Mammary epithelial cell (primary cell): ENCODE measurements around the gene GLDN.

Experiments
- EZH2 ChIP-seq: IDR thresholded peaks from 2 replicates; pipeline ENCODE4 v1.6.1; 2012; ENCODE audit warnings: low read length, inconsistent platforms, borderline replicate concordance
- TF ChIP-seq, protein P1 (sequence below), 2 donors: IDR thresholded peaks in 1 of 2; conservative IDR thresholded peaks in 1 of 2; 2 replicates each; pipeline ENCODE4 v1.5.1; 2011 to 2012; ENCODE audit warnings: inconsistent platforms in 2 of 2, low read length in 2 of 2, mild to moderate bottlenecking in 2 of 2, control low read depth in 1 of 2, low read depth in 1 of 2; ENCODE audit not compliant: insufficient read depth in 1 of 2; ENCODE audit errors: extremely low read depth in 1 of 2

DNA sequence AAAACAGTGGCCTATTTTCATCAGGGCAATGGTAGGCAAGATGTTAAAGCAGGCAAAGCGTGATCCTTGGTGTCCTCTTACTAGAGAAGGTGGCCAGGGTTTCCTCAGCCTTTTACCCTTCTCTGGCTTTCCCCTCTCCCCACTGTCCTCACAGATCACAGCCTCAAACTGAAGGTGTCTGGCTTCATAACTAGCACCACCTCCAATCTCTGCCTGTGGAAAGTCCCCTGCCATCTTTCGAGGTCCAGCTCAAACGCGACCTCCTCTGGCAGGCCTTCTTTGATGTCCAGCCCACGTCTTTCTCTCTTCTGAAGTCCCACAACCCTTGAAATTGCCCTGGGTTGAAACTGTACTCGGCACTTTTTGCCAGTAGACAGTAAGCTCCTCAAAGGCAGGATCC, 39.0 kb upstream of the GLDN start:
- TF ChIP-seq, protein P1, sequence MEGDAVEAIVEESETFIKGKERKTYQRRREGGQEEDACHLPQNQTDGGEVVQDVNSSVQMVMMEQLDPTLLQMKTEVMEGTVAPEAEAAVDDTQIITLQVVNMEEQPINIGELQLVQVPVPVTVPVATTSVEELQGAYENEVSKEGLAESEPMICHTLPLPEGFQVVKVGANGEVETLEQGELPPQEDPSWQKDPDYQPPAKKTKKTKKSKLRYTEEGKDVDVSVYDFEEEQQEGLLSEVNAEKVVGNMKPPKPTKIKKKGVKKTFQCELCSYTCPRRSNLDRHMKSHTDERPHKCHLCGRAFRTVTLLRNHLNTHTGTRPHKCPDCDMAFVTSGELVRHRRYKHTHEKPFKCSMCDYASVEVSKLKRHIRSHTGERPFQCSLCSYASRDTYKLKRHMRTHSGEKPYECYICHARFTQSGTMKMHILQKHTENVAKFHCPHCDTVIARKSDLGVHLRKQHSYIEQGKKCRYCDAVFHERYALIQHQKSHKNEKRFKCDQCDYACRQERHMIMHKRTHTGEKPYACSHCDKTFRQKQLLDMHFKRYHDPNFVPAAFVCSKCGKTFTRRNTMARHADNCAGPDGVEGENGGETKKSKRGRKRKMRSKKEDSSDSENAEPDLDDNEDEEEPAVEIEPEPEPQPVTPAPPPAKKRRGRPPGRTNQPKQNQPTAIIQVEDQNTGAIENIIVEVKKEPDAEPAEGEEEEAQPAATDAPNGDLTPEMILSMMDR (conservative IDR thresholded peaks at IDR 0.05 in 1 of 2, IDR thresholded peaks at IDR 0.05 in 1 of 2; ENCODE audit: extremely low read depth in 1 of 2, insufficient read depth in 1 of 2, low read depth in 1 of 2, low read length in 2 of 2) = no peak
- no peak for TF ChIP-seq EZH2
